ENCODE measurements around the gene INPP4B.

INPP4B gene

DNA sequence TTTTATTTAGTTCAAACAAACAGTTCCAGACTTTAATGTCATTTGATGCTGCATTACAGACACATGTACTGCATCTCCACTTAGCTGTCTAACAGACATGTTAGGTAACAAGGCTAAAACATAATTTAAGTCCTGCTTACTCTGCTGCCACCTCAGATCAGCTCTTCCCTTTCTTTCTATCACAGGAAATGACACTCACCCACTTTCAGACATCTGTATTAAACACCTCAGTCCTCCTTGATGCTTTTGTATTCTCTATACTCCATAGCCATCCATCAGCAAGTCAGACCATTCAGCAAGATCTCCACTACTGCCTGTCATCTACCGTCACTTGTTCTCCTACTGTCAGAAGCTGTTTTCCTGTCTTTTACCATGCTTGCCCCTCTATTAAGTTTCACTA, 804.3 kb downstream of the INPP4B start:
- DNase-seq (ENCODE audit: low spot score) (no peak), FAIRE-seq (no peak)

DNA sequence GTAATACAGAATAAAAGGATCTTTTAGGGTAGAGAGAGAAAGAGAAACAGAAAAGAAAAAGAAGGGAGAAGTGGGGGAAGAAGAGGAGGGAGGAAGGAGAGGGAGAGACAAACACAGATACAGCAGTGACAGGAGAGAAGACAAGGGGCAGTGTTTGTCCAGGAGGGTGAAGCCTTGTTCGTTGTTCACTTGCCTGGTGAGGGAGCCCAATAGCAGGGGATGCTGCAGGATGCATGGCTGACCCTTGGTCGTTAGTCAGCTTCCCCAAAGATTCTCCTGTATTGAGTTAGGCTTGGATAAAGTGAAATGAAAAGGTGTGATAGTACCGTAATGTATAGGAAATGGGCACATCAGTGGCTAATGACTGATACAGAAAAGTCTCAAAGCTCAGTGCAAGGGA, 806.1 kb downstream of the INPP4B start:
- DNase-seq (ENCODE audit: low spot score) (no peak), FAIRE-seq (no peak)

DNA sequence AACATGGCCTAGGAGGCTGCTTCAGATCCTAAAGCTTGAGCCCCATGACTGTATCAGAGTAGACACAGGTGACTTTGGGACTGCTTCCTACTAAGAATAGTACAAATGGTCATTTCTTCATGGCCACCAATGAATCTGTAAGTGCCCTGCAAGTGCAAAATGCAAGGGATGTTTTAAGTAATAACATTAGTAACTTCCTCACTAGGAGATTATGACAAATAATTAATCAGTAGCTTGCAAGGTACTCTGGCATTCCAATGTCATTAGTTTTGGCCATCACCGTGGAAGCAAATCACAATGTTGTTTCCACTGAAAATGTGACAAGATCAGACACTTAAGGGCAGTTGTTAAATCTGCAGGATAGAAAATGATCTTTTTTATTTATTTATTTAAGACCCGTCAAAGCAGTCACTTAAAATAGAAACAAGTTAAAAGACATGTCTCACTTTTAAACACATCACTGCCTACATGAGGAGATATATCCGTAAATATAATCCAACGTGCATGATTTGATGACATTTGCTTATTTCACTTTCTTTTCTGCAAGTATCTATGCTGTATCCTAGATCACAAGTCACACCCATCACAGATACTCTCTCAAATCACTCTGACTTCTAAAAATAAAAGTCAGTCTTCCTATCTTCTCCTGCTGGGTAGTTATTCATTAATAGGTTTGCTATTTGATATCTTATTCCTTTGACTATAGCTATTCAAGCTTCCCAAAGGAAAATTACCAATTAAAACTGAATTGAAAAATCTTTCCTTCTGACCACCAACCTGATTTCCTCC, 809.1 kb downstream of the INPP4B start:
- FAIRE-seq = no peak

DNA sequence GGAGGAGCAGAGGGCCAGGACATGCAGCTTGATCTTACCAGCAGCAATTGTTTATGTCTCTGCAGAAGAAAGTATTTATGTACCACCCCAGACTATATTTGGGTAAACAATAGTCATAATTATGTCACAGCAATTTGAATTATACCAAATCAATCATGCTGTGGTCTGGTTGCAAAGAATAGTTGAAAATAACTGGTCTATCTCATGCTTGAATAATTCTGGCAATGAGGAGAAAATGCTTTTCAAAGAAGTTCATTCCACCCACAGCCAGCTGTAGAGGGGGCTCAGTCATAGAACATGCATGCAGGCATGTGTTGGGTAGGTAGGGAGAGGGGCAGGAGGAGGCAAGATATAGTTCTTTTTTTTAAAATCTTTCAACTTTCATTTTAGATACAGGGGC, 810.5 kb downstream of the INPP4B start:
- FAIRE-seq (no peak), DNase-seq (ENCODE audit: low spot score) (no peak)

More for the DNA sequence above, 809.1 kb downstream of the INPP4B start:
- DNase-seq (ENCODE audit: low spot score) = no peak

DNA sequence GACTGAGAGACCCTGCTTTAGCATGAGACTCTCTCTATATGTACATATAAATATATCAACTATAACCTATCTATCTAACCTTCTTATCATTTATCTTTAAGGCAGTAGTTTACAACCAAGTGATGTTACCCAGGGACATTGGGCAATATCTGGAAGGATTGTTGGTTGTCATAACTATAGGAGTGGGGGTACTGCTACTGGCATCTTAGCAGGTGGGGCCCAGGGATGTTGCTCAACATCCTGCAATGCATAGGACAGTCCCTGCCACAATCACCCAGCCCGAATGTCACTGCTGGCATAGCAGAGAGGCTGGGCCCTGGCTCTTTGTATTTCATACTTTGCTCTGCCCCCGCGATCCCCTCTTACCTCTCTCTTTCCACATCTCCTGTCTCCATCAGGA, 812.0 kb downstream of the INPP4B start:
- DNase-seq (ENCODE audit: low spot score) (no peak), FAIRE-seq (no peak)

DNA sequence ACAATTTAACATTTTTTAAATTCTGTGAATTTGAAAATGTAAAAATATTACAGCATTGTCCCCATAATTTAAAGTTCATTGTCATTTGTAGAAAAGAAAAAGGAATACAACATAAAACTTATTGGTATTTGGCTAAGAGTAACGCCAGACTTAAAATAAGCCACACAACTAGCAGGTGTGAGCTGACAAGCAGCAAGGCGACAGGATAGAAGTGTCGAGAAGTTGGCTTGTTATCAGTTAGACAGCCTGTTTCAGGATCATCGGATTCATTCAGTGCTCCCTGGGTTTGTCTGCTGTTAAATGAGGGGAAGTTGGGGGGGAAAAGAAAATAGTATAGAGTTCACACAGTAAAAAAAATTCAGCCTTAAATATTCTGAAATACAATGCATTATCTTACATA, 816.1 kb downstream of the INPP4B start:
- FAIRE-seq = no peak

DNA sequence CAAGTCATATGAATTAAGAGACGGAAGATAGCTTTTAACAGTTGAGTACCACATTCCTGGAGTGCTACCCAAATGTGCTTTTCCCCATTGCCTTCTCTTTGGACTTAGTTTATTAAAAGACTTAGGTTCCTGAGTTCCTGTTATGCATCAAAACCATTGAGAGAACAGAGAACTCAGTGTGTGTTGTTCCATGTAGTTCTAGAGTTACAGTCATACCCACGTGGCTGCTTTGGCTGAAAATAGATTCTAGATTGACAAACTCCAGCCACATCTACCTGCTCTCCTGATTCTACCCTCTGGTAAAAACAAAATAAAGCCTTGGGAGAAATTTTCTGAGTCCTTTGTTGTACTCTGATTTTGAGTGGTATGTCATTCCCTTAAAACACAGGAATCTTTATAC, 824.3 kb downstream of the INPP4B start:
- no peak for DNase-seq (ENCODE audit: low spot score)
- no peak for FAIRE-seq

More for the DNA sequence above, 816.1 kb downstream of the INPP4B start:
- DNase-seq (ENCODE audit: low spot score) = no peak

DNA sequence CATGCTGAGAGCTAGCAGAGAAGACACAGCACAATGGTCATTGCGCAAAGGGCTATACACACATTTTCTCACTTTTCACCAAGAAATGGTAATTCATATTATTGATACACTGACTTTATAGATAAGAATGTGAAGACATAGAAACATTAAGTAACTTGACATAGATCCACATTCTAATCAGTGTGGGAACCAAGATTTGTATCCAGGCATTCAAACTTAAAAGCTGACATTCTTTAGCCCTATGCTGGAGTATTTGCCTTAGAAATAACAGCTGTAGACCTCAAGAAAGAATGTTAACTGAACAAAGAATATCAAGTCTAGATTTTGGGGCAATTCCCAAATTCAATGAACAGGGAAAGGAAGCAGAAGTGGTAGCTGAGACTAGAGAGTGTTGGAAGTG, 824.9 kb downstream of the INPP4B start:
- FAIRE-seq (no peak), DNase-seq (ENCODE audit: low spot score) (no peak)

DNA sequence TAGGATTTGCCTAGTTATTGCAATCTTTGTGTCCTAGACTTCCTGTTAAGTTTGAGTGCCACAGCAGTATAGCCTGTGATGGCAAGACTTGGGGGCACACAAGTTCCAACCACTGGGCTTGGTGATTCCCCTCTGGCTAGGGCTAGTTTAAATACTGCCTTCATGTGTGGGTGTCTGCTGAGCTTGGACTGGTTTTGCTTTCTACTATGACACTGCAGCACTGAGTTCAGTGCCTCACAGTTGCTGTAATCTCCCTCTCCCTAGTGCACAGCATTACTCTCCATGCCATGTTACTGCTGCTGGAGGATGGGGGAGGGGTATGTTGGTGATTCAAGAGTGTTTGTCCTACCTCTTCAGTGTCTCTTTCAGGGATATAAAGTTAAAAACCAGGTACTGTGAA, 830.1 kb downstream of the INPP4B start:
- no peak for FAIRE-seq

DNA sequence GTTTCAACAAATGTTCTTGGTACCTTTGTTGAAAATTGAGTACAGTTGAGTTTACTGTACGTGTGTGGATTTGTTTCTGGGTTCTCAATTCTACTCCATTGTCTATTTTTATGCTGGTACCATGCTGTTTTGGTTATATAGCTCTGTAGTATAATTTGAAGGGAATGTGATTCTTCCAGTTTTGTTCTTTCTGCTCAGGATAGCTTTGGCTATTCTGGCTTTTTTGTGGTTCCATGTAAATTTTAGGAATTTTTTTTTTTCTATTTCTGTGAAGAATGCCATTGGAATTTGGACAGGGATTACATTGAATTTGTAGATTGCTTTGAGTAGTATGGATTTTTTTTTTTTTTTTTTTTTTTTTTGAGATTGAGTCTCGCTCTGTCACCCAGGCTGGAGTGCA, 836.4 kb downstream of the INPP4B start:
- FAIRE-seq (no peak), DNase-seq (ENCODE audit: low spot score) (no peak)

More for the DNA sequence above, 830.1 kb downstream of the INPP4B start:
- no peak for DNase-seq (ENCODE audit: low spot score)

DNA sequence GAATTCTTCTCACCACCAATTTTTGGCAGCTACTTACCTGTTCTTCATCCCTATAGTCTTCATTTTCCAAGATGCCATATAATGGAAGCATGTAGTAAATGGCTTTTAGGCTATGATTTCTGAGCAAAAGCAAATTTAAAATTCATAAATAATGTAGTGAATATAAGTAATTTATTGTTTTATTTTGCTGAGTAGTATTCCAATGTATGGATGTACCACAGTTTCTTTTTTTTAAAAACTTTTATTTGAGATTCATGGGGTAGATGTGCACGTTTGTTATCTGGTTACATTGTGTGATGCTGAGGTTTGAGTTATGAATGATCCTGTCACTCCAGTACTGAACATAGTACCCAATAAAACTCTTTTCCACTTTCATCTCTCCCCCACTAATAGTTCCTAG, 840.6 kb downstream of the INPP4B start:
- no peak for DNase-seq (ENCODE audit: low spot score)
- no peak for FAIRE-seq

DNA sequence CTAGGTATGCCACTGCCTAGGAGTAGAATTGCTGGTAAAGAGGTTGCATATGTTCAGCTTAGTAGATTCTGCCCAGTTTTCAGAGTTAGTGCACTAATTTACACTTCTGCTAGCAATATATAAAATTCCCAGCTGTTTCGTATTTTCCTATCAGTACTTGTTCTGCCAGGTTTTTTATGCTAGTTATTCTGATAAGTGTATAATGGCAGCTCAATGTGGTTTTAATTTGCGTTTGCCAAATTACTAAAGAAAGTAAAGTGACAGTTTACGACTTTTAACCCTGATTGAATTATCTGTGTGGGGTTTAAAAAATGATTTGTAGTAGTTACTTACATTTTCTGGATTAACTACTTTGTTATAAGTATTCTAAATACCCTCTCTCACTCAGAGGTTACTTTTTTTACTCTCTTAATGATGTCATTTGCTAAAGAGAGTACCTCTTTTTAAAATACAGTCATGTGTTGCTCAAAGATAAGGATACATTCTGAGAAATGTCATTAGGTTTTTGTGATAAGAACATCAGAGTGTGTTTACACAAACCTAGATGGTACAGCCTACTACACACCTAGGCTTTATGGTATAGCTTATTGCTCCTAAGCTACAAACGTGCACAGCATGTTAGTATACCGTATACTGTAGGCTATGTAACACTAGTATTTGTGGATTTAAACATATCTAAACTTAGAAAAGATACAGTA, 846.5 kb downstream of the INPP4B start:
- no peak for FAIRE-seq
- no peak for DNase-seq (ENCODE audit: low spot score)

DNA sequence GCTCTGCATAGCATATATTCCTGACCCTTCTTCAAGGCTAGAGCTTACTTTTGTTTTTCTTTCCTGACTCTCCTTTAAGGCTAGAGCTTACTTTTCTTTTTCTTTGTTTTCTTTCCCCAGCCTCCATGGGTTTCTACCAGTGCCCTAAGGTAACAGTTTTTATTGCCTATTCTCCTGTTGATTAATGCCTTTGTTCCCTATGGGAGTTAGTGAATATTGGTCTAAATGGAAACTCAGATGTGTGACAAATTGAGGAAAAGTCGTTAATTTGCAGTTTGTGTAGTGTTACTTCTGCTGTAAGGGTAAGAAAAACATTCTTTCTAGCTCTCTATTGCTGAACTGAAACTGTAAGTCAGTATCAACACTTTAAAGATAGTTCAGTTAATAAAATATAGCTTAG, 851.0 kb downstream of the INPP4B start:
- FAIRE-seq (no peak), DNase-seq (ENCODE audit: low spot score) (no peak)

DNA sequence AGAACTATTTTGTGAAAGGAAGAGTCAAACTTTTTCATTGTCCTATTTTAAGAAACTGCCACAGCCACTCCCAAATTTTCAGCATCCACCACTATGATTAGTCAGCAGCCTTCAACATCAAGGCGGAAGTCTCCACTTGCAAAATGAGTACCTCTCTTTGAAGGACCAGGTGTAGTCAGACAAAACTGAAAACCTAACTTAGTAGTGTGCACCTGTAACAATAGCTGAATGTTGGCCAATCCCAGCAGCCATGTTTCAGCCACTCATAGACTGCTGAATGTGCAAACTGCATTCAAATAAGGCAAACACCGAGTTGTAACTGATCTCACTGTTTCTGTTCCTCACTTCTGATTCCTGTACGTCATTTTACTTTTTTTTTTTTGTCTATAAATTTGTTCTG, 868.7 kb downstream of the INPP4B start:
- FAIRE-seq (no peak), DNase-seq (ENCODE audit: low spot score) (no peak)

Measured in urothelium cell line (cell line).